GM12801 (cell line): ENCODE results near the gene FBXW8.

ENCODE experiments used
- CTCF ChIP-seq: IDR thresholded peaks from one replicate; pipeline ENCODE4 v1.5.1; 2011; ENCODE audit warnings: control low read depth; ENCODE audit not compliant: insufficient read length; ENCODE audit errors: extremely low read depth

FBXW8 gene

GRCh38 chr12:116964054-116965050 is 53.6 kb downstream of the FBXW8 start:
- no peak for TF ChIP-seq CTCF

- no peak for TF ChIP-seq CTCF
Observed at GRCh38 chr12:116968986-116969385, 58.2 kb downstream of the FBXW8 start.

- TF ChIP-seq CTCF: no peak
Observed at GRCh38 chr12:116969615-116970585, 59.1 kb downstream of the FBXW8 start.

- no peak for TF ChIP-seq CTCF
Observed at GRCh38 chr12:116971222-116971621, 60.5 kb downstream of the FBXW8 start.

- no peak for TF ChIP-seq CTCF
Observed at GRCh38 chr12:116975779-116976393, 65.1 kb downstream of the FBXW8 start.

- no peak for TF ChIP-seq CTCF
Observed at GRCh38 chr12:116977465-116978380, 67.0 kb downstream of the FBXW8 start.
